Measurements from ENCODE around the gene ARIH2.

ARIH2 gene

DNA sequence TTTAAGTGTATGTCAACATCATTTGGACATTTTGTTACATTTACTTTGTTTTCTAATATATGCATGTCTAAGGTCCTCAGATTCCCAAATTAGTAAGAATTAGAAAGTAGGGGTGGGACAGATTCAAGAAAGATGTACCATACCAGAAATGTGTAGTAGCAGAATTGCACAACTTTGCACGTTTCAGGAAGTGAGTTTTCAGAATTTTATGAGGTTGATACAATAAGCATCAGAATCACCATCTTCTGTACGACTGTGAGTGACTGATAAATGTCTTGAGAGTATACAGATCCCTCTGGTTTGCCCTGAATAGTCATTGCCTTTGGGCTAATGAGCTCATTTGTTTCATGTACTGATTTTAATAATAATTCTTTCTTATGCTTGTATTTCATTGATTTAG is 9.3 kb downstream of the ARIH2 start:
- no peaks in the 10 kb centered on the region for H3K27me3 ChIP-seq (ENCODE audit: control insufficient read depth in 5 of 5, insufficient read depth in 4 of 5, low read length in 5 of 5)
- no peak overlapping the region for H3K9ac ChIP-seq (ENCODE audit: low read length in 5 of 5)
- peaks cover 0 to 42% (median 36%) of the 10 kb centered on the region in 5 donors for H3K4me1 ChIP-seq (ENCODE audit: control insufficient read depth in 5 of 5, insufficient read depth in 5 of 5, low read length in 5 of 5)
- peaks cover 10 to 53% (median 25%) of the 10 kb centered on the region in 5 donors for H3K36me3 ChIP-seq (ENCODE audit: control insufficient read depth in 5 of 5, insufficient read depth in 5 of 5, low read length in 5 of 5)
- H3K9me3 ChIP-seq (ENCODE audit: control insufficient read depth in 5 of 5, low read length in 5 of 5): no peaks in the 10 kb centered on the region
- no peak overlapping the region for H3K4me3 ChIP-seq (ENCODE audit: low read depth in 1 of 5, low read length in 5 of 5)
- no peak overlapping the region for H3K27ac ChIP-seq (ENCODE audit: low read depth, low read length)

DNA sequence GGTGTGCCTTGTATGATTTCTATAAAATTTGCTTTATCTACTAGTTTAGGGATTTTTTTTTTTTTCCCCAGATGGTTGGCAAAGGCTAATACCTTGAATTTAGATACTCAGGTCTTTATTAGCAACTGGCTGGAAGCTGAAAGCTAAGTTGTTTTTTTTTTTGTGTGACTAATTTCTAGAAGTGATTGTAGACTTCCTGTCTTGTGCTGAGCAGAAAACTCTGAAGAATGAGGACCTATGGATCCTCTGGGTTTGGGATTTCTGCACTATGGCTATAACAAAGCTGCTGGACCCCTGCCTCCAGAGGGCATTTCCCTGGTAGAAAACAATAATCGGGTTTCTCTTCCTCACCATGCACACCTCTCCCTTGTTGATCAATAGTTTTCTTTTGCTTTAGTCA is 10.0 kb downstream of the ARIH2 start:
- no peaks in the 10 kb centered on the region for H3K9me3 ChIP-seq (ENCODE audit: control insufficient read depth in 5 of 5, low read length in 5 of 5)
- no peak overlapping the region for H3K9ac ChIP-seq (ENCODE audit: low read length in 5 of 5)
- H3K4me1 ChIP-seq (ENCODE audit: control insufficient read depth in 5 of 5, insufficient read depth in 5 of 5, low read length in 5 of 5): peaks cover 0 to 42% (median 36%) of the 10 kb centered on the region in 5 donors
- peaks cover 10 to 53% (median 24%) of the 10 kb centered on the region in 5 donors for H3K36me3 ChIP-seq (ENCODE audit: control insufficient read depth in 5 of 5, insufficient read depth in 5 of 5, low read length in 5 of 5)
- no peak overlapping the region for H3K27ac ChIP-seq (ENCODE audit: low read depth, low read length)
- H3K4me3 ChIP-seq (ENCODE audit: low read depth in 1 of 5, low read length in 5 of 5): no peak overlapping the region
- H3K27me3 ChIP-seq (ENCODE audit: control insufficient read depth in 5 of 5, insufficient read depth in 4 of 5, low read length in 5 of 5): no peaks in the 10 kb centered on the region

DNA sequence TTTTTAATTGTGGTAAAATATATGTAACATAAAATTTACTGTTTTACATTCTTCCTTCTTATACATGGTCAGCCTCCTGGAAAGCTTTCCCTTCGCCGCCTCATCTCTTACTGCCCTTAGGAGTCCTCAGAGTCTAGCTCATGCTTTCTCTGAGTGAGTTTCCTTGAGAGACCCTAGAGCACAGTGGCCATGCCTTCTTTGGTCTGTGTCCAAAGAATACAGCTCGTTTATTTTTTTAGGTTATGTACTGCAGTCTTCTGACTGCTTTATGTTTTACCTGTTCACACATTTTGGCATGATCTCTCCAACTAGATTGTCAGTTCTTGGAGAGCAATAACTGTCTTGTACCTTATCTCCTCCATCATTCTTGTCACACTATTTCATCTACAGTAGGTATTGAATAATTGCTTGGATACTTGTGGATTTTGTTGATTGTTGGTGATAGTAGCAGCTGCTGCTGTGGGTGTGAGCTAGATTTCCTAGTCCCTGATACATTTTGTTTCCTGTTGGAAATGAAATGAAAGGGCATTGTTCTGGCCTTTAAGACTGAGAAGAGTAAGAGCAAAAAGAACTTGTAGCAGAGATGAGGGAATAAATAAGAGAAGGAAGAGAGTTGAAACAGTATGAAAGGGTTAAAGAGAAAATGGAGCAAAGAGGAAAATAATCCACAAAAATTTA is 10.9 kb downstream of the ARIH2 start:
- Histone ChIP-seq H3K4me1 (ENCODE audit: control insufficient read depth in 5 of 5, insufficient read depth in 5 of 5, low read length in 5 of 5) (peaks cover 0 to 42% (median 36%) of the 10 kb centered on the region in 5 donors), H3K27ac (ENCODE audit: low read depth, low read length) (no peak overlapping the region), H3K36me3 (ENCODE audit: control insufficient read depth in 5 of 5, insufficient read depth in 5 of 5, low read length in 5 of 5) (peaks cover 12 to 47% (median 19%) of the 10 kb centered on the region in 5 donors), H3K4me3 (ENCODE audit: low read depth in 1 of 5, low read length in 5 of 5) (no peak overlapping the region), H3K9me3 (ENCODE audit: control insufficient read depth in 5 of 5, low read length in 5 of 5) (no peaks in the 10 kb centered on the region), H3K9ac (ENCODE audit: low read length in 5 of 5) (peak overlapping the region in 2 of 5 donors; percentile 6 to 59), H3K27me3 (ENCODE audit: control insufficient read depth in 5 of 5, insufficient read depth in 4 of 5, low read length in 5 of 5) (no peaks in the 10 kb centered on the region)

DNA sequence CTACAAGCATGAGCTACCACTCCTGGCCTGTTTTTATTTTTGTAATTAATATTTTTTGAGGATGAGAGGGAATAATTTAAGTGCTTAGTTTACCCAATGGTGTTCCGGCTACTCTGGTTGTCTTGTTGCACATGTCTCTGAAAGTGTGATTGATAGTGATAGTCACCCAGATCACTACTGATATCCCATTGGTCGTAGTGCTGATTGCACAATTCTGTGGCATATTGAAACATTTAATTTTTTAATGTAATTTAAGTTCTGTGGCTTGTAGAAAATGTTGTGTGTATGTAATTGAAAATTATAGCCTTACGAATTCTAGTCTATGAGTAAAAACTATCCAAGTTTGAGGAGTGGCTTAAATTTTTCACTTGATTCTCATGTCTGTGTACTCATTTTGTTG is 11.9 kb downstream of the ARIH2 start:
- H3K4me1 ChIP-seq (ENCODE audit: control insufficient read depth in 5 of 5, insufficient read depth in 5 of 5, low read length in 5 of 5): peaks cover 0 to 46% (median 36%) of the 10 kb centered on the region in 5 donors
- no peaks in the 10 kb centered on the region for H3K27me3 ChIP-seq (ENCODE audit: control insufficient read depth in 5 of 5, insufficient read depth in 4 of 5, low read length in 5 of 5)
- peaks cover 16 to 42% (median 23%) of the 10 kb centered on the region in 5 donors for H3K36me3 ChIP-seq (ENCODE audit: control insufficient read depth in 5 of 5, insufficient read depth in 5 of 5, low read length in 5 of 5)
- no peak overlapping the region for H3K4me3 ChIP-seq (ENCODE audit: low read depth in 1 of 5, low read length in 5 of 5)
- H3K27ac ChIP-seq (ENCODE audit: low read depth, low read length): no peak overlapping the region
- H3K9me3 ChIP-seq (ENCODE audit: control insufficient read depth in 5 of 5, low read length in 5 of 5): no peaks in the 10 kb centered on the region
- no peak overlapping the region for H3K9ac ChIP-seq (ENCODE audit: low read length in 5 of 5)

DNA sequence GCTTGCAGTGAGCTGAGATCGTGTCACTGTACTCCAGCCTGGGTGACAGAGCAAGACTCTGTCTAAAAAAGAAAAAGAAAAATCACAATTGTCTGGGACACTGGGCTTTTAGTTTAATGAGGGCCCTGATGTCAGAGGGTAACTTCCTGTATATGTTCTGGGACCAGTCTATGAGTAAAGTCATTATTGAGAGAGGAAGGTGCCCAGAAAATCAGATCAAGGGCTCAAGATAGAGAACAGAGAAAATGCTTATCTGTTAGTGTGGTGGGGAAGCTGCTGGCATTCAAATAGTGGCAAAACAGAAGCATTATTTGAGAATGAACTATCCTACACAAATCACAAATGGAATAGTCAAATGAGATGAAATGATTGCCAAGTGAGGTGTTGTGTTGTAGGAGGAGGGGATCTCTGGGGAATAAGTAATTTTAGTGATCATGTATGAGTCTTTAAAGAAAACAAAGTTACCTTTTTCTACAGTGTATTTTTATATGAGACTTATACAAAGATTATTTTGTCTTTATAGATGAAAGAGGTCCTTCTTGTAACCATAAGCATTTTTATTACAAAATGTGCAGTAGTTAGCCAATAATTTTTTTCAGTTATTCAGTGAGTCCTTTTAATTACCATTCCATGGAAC is 13.4 kb downstream of the ARIH2 start:
- H3K27ac ChIP-seq (ENCODE audit: low read depth, low read length): no peak overlapping the region
- H3K4me1 ChIP-seq (ENCODE audit: control insufficient read depth in 5 of 5, insufficient read depth in 5 of 5, low read length in 5 of 5): peaks cover 0 to 38% (median 31%) of the 10 kb centered on the region in 5 donors
- no peaks in the 10 kb centered on the region for H3K27me3 ChIP-seq (ENCODE audit: control insufficient read depth in 5 of 5, insufficient read depth in 4 of 5, low read length in 5 of 5)
- H3K36me3 ChIP-seq (ENCODE audit: control insufficient read depth in 5 of 5, insufficient read depth in 5 of 5, low read length in 5 of 5): peaks cover 12 to 34% (median 26%) of the 10 kb centered on the region in 5 donors
- no peak overlapping the region for H3K9ac ChIP-seq (ENCODE audit: low read length in 5 of 5)
- no peaks in the 10 kb centered on the region for H3K9me3 ChIP-seq (ENCODE audit: control insufficient read depth in 5 of 5, low read length in 5 of 5)
- no peak overlapping the region for H3K4me3 ChIP-seq (ENCODE audit: low read depth in 1 of 5, low read length in 5 of 5)

DNA sequence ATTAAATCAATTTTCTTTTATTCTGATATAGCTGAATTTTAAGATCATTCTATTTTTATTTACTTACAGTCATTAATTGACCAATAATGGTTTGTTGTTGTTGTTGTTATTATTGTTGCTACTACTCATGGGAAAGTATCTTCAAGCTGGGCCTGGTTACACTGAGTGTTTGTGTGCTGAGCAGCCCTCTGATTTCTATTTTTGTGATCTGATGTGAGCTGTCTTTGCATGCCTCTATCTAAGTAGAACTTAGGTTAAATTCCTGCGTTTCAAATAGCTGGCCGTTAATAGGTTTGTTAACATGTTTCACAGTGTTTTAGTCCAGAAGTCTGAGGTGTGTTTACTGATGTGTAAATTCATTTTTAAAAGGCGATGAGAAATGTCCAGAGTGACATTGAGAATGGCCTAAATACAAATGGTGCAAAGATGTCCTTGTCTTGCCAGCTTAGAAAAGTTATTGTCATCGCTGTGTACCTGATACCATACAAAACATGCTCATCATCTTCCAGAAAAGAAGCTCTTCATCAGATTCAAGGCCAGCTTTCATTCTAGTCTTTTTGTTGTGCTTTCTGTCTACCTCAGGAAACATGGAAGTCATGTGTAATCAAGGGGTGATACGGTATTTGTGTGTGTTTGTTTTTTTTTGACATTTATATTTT is 15.8 kb downstream of the ARIH2 start:
- Histone ChIP-seq H3K9ac (ENCODE audit: low read length in 5 of 5) (no peak overlapping the region), H3K27me3 (ENCODE audit: control insufficient read depth in 5 of 5, insufficient read depth in 4 of 5, low read length in 5 of 5) (no peaks in the 10 kb centered on the region), H3K4me1 (ENCODE audit: control insufficient read depth in 5 of 5, insufficient read depth in 5 of 5, low read length in 5 of 5) (peaks cover 0 to 27% (median 13%) of the 10 kb centered on the region in 5 donors), H3K4me3 (ENCODE audit: low read depth in 1 of 5, low read length in 5 of 5) (no peak overlapping the region), H3K9me3 (ENCODE audit: control insufficient read depth in 5 of 5, low read length in 5 of 5) (no peaks in the 10 kb centered on the region), H3K27ac (ENCODE audit: low read depth, low read length) (no peak overlapping the region), H3K36me3 (ENCODE audit: control insufficient read depth in 5 of 5, insufficient read depth in 5 of 5, low read length in 5 of 5) (peaks cover 4 to 23% (median 19%) of the 10 kb centered on the region in 5 donors)

DNA sequence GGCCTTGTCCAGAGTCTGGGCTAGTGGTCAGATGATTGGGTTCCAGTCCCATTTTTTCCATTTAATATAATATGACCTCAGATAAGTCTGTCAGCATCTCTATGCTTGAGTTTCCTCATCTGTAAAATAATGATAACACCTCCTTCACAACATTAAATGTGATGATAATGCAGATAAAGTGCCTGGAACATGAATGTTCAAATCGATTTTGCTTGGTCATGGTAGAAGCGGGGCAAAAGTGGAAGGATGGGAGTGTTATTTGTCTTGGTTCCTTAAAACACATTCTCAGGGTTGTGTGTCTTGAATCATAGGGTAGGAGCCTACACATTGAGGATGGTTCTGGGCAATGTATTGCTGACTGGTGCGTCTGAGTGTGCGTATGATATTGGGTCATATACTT is 16.9 kb downstream of the ARIH2 start:
- Histone ChIP-seq H3K4me1 (ENCODE audit: control insufficient read depth in 5 of 5, insufficient read depth in 5 of 5, low read length in 5 of 5) (peaks cover 0 to 18% (median 6%) of the 10 kb centered on the region in 5 donors), H3K4me3 (ENCODE audit: low read depth in 1 of 5, low read length in 5 of 5) (no peak overlapping the region), H3K27ac (ENCODE audit: low read depth, low read length) (no peak overlapping the region), H3K9ac (ENCODE audit: low read length in 5 of 5) (no peak overlapping the region), H3K27me3 (ENCODE audit: control insufficient read depth in 5 of 5, insufficient read depth in 4 of 5, low read length in 5 of 5) (no peaks in the 10 kb centered on the region), H3K9me3 (ENCODE audit: control insufficient read depth in 5 of 5, low read length in 5 of 5) (no peaks in the 10 kb centered on the region), H3K36me3 (ENCODE audit: control insufficient read depth in 5 of 5, insufficient read depth in 5 of 5, low read length in 5 of 5) (peaks cover 4 to 18% (median 16%) of the 10 kb centered on the region in 5 donors)

DNA sequence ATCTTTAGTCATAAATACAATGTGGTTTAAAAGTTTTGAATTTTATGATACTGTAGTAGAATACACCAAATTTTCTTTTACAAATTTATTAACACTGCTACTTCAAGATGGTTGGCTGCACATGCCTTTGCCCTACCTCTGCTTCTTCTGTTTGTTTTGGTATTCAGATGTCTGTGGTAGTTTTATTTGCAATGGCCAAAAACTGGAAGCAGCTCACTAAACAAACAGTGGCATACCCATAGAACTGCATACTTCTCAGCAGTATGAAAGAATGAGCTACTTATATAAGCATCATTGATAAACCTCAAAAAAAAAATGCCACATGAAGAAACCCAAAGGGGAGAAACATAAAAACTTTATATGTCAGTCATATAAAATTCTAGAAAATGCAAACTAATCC is 19.5 kb downstream of the ARIH2 start:
- H3K27ac ChIP-seq (ENCODE audit: low read depth, low read length): no peak overlapping the region
- peaks cover 0 to 6% (median 2%) of the 10 kb centered on the region in 5 donors for H3K4me1 ChIP-seq (ENCODE audit: control insufficient read depth in 5 of 5, insufficient read depth in 5 of 5, low read length in 5 of 5)
- H3K36me3 ChIP-seq (ENCODE audit: control insufficient read depth in 5 of 5, insufficient read depth in 5 of 5, low read length in 5 of 5): peaks cover 4 to 16% (median 14%) of the 10 kb centered on the region in 5 donors
- H3K4me3 ChIP-seq (ENCODE audit: low read depth in 1 of 5, low read length in 5 of 5): no peak overlapping the region
- no peaks in the 10 kb centered on the region for H3K27me3 ChIP-seq (ENCODE audit: control insufficient read depth in 5 of 5, insufficient read depth in 4 of 5, low read length in 5 of 5)
- no peaks in the 10 kb centered on the region for H3K9me3 ChIP-seq (ENCODE audit: control insufficient read depth in 5 of 5, low read length in 5 of 5)
- H3K9ac ChIP-seq (ENCODE audit: low read length in 5 of 5): no peak overlapping the region

DNA sequence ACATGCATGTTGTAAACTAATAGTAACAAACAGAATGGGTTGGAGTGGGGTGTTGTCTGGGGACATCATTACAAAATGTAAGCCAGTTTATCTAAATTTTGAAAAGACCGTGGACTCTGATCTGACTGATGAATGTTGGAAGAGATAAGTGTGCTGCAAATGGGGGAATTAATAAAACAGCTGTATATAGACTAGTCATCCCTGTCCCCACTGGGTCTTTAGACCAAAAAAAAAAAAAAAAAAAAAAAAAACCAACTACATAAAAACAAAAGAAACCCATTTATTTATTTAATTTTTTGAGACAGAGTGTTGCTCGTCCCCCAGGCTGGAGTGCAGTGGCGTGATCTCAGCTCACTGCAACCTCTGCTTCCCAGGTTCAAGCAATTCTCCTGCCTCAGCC is 20.0 kb downstream of the ARIH2 start:
- no peak overlapping the region for H3K4me3 ChIP-seq (ENCODE audit: low read depth in 1 of 5, low read length in 5 of 5)
- no peak overlapping the region for H3K27ac ChIP-seq (ENCODE audit: low read depth, low read length)
- H3K9ac ChIP-seq (ENCODE audit: low read length in 5 of 5): no peak overlapping the region
- no peaks in the 10 kb centered on the region for H3K9me3 ChIP-seq (ENCODE audit: control insufficient read depth in 5 of 5, low read length in 5 of 5)
- H3K27me3 ChIP-seq (ENCODE audit: control insufficient read depth in 5 of 5, insufficient read depth in 4 of 5, low read length in 5 of 5): no peaks in the 10 kb centered on the region
- H3K36me3 ChIP-seq (ENCODE audit: control insufficient read depth in 5 of 5, insufficient read depth in 5 of 5, low read length in 5 of 5): peaks cover 7 to 17% (median 11%) of the 10 kb centered on the region in 5 donors
- peaks cover 0 to 6% (median 2%) of the 10 kb centered on the region in 5 donors for H3K4me1 ChIP-seq (ENCODE audit: control insufficient read depth in 5 of 5, insufficient read depth in 5 of 5, low read length in 5 of 5)

DNA sequence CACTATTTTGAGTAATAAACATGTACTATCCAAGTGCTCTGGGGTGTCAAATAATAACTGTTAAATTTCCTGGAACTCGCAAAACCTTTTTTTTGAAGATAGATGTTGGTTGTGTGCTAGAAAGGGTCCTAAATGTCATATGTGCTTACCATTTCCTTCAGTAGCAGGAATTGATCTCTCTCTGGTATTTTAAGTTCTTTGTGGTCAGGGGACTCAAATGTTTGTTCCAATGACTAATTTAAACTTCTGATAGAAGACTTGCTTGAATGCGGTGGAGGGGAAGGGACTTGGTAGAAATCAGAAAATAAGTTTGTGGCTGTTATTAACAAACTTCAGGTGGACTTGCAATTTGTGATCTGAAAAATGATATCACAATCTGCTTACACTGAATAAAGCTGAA is 26.8 kb downstream of the ARIH2 start:
- peaks cover 3 to 25% (median 6%) of the 10 kb centered on the region in 5 donors for H3K36me3 ChIP-seq (ENCODE audit: control insufficient read depth in 5 of 5, insufficient read depth in 5 of 5, low read length in 5 of 5)
- H3K27me3 ChIP-seq (ENCODE audit: control insufficient read depth in 5 of 5, insufficient read depth in 4 of 5, low read length in 5 of 5): no peaks in the 10 kb centered on the region
- no peak overlapping the region for H3K9ac ChIP-seq (ENCODE audit: low read length in 5 of 5)
- no peaks in the 10 kb centered on the region for H3K4me1 ChIP-seq (ENCODE audit: control insufficient read depth in 5 of 5, insufficient read depth in 5 of 5, low read length in 5 of 5)
- H3K27ac ChIP-seq (ENCODE audit: low read depth, low read length): no peak overlapping the region
- no peak overlapping the region for H3K4me3 ChIP-seq (ENCODE audit: low read depth in 1 of 5, low read length in 5 of 5)
- no peaks in the 10 kb centered on the region for H3K9me3 ChIP-seq (ENCODE audit: control insufficient read depth in 5 of 5, low read length in 5 of 5)

All from subcutaneous abdominal adipose tissue (tissue), 5 donors.